Left hindlimb (tissue), 1 donor: Measurements from ENCODE around the gene FANCC.

Experiments used
- DNase-seq: peaks from one replicate; pipeline ENCODE4 v3.0.0-alpha.2; 2018

Gene FANCC

DNA sequence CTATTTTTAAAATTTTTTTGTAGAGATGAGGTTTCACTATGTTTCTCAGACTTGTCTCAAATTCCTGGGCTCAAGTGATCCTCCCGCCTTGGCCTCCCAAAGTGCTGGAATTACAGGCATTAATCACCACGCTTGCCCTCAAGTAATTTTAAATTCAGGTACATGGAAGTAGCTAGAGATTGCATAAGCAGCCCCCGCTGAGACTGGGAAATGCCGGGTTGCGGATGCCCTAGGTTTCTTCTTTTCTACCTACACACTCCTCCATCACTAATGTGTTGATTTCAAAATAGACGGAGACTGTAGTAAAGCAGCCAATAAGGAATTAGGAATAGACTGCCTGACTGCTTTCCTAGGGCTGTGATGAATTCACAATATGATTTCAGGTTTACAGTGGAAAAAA lies 202.4 kb downstream of the FANCC start:
- DNase-seq: no peak

DNA sequence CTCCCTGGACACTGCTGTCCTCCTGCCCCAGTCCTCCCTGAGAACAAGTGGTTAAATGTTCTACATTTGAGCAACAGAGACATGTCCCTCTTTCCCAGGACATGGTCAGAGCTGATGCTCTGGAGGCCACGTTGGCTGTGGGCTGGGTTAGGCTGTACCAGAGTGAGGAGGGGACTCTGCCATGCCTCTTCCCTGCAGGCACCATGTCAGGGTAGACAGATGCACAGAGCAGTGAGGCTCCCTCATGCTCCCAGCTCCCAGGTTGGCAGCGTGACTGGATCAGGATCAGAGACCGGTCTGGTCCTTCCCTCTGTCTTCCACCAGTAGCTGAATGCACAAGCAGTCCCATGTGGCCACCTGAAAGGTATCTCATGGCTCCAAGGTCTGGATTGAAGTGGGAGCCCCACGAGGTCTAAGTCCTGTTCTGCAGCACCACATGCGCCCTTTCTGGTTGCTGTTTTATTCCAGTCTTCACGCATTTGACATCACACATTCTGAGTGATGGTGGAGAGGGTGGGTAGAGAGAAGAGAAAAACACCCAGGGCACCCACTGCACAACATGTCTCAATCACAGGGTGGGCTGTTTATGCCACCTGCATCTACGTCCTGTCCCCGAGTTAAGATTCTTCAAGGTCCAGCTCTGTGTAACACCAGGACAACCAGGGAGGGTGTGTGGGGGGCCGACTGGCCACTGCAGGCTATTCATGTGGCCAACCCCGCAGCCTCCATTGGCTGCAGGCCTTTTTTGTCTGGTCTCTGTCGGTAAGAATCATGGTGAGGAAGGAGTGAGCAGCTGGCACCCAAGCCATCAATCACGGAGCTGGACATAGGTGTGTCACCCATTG lies 204.9 kb downstream of the FANCC start:
- no peak for DNase-seq

DNA sequence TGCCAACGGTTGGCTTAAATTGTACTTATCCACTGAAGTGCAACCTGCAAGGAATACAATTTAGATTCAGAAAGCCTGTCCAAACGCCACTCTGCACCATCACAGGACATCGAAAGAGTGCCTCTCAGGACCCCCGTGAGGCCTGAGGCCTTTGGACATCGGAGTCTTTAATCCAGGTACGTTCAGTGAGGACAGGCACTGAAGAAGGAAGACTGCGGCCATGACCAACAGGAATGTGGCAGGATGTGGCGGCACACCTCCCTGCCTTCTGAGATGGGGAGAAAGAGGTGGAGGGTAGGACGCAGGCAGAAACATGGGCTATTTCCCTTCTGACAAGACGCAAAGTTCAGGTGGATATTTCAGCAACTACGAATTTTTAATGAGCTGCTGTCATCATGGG lies 205.8 kb downstream of the FANCC start:
- no peak for DNase-seq

DNA sequence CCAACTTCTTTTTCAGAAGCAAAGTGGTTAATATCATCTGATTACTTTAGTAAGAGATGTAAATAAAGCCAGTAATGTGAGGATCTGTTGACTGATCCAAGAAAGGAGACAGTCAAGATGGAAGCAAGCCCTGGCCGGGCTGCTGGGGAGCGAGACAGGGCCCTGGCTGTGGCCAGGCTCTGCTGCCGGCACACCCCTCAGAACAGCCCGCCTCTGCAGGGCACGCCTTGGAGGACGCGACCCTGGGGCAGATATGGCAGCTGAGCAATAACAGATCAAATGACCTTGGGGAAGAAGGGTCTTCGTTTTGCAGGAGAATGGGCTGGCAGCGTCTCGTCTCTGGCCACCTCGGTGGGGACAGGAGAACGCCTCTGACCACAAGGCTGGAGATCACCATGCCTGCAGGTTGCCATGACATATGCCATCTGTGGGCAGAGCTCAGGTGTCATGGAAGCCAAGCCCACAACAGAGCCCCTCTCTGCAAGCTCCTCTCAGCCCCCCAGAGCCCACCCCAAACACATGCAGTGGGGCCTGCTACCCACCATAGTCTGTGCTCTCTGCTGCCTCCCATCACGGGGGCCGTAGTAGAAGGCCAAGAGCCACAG lies 206.5 kb downstream of the FANCC start:
- no peak for DNase-seq

DNA sequence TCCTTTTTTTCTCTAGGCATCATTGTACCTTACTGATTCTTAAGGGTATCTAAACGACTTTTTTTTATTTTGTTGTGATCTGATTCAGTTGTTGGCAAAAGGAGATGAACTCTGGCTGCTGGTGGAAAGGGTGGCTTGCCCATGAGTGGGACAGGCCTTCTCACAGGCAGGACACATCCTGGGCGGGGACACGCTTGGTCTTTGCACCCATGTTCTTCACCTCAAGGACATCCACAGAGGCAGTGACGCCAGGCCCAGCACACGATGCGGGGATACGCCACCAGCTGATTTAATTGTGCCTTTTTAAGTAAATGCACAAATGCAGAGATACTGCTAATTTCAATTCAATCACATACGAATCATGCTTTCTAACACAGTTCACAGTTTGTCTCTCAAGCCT lies 208.1 kb downstream of the FANCC start:
- DNase-seq: no peak

DNA sequence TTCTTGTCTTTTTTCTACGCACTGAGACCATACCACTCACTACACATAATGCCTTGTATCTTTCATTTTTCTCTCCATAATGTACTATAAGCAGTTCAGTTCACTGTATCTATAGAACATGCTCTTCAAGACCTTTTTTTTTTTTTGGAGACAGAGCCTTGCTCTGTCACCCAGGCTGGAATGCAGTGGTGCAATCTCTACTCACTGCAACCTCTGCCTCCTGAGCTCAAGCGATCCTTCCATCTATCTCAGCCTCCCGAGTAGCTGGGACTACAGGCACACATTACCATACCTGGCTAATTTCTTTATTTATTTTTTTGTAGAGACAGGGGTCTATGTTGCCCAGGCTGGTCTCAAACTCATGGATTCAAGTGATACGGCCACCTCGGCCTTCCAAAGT lies 208.7 kb downstream of the FANCC start:
- DNase-seq: no peak

DNA sequence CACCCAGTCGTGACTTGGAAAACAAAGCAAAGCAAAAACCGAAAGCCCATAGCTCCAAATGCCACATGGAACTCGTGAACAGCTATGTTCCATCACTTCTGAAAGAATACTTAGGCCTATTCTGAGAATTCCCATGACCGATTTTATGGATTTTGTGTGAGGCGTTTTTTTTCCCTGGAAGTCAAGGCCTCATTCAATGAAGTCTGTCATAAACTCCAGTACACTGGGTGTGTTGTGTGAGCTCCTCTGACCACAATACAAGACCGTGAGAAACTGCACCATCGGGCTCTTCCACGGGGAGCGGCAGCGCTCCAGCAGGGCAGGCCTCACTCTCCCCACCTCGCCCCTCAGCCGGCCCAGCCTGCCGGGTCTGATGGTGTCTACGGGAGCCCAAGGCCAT lies 209.5 kb downstream of the FANCC start:
- no peak for DNase-seq

DNA sequence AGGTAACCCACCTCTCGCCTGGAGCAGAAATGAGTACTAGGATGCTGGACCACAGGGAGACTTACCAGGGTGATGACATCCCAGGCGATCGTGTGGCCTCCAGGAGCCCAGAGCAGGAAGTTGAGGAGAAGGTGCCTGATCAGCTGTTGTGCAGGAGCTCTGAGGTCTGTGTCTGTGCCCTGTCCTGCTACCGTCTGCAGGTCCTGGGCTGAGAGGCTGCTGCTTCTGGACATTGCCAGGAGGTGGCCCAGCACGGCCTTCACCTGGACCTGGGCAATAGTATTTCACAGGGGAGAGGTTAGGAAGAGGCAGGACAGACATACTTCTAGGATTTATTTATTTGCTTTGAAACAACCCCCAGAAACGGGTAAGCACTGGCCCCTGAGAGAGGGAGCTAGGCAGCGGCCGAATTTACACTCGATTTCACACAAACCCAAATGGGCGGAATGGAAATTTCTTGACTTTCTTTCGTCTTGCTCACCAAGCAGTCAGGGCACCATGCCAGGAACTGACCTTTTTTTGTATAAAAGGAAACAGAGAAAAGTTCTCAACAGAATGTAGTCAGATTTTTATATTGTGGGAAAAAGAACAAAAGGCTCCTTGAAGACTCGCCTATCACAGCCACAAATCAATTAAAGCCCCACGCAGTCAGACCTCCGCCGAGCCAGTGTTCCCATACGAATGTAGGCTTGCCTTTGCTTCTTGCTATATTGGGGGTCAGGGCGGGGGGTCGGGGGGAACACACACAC lies 210.3 kb downstream of the FANCC start:
- DNase-seq: no peak

DNA sequence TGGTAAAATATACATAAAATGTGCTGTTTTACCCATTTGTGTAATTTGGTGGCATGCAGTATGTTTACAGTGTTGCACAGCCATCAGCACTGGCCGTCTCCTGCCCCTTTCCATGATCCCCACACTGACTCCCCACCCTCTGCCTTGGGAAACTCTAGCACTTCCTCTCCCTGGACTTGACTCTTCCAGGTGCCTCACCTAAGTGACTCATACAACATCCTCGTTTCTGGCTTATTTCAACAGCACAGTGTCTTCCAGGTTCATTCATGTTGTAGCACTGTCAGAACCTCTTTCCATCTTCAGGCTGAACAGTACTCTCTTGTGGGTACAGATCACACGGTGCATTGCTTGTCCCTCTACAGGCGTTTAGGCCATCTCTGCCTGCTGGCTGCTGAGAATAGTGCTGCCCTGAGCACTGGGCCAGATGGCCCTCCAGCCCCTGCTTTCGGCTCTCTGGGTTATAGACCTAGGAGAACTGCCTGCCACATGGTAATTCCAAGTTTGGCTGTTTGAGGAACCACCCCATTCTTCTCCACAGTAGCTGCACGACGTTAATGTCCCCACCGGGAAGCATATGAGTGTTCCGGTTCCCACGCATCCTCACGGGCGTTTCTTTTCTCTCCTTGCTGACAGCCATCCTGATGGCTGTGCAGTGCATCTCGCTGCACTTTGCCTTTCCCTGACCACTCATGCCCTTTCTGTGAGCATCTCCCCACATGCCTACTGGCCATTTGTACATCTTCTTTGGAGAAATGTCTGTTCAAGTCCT lies 211.8 kb downstream of the FANCC start:
- DNase-seq: no peak

DNA sequence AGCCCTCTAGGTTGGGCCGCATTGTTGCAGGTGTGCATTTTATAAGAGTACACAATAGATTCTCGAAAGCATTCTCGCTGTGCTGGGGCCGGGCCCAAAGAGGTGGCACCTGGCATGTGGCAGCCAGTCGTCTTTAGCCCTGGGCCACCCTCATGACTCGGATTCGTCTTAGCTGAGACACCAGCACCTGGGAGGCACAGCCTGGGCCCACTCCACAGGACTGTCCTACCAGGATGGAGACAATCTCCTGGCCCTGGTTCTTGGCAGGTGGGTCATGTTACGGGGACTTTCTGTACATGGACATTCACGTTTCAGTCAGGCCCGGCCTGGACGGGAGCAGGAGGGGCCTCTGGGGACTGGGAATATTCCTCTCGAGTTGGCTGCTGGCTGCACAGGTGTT lies 212.5 kb downstream of the FANCC start:
- no peak for DNase-seq

DNA sequence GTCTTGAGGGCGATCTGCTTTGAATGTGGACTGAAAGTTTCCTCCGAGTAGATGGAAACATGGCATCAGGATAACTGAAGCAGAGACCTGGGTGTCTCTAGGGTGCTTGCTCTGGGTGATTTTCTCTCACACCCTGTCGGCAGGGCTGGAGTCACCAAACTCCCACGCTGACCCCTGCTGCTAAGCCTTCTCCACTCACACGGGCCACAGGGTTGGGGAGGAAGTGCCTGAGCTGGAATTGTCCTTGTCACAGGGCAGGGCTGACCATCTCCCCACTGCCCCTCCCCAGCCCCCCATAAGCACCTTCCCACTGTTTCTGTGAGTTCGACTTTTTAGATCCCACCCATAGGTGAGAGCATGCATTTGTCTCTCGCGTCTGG lies 212.9 kb downstream of the FANCC start:
- no peak for DNase-seq

DNA sequence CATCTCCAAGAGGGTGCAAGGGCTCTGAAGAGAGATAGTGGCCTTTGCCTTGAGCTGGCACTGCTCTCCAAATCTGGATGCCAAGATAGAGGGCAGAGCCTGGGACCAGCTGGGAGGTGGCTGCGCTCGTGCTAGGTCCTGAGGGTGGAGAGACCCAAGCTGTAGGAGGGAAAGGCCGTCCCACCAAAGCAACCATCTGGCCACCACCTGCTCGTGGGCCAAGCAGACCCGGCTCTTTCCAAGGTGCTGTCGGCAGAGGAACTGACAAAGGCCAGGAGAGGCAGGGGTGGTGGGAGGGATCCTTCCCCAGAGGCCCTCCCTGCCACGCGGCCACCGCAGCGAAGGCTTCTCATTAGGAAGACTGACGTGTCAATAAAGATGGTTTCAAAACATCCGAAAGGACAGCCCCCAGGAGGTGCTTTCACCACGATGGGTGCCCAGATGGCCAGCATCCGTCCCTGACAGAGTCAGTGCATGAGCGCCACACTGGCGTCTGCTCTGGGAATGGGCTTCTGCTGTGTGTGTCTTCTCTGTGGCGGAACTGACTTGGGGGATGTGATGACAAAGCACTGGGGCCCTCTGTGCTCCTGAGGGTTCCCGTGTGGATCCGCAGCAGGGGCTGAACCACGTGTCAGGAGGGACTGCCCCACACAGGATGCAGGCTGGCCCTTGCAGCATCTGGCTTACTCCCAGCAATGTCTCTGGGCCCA lies 213.5 kb downstream of the FANCC start:
- DNase-seq: no peak

DNA sequence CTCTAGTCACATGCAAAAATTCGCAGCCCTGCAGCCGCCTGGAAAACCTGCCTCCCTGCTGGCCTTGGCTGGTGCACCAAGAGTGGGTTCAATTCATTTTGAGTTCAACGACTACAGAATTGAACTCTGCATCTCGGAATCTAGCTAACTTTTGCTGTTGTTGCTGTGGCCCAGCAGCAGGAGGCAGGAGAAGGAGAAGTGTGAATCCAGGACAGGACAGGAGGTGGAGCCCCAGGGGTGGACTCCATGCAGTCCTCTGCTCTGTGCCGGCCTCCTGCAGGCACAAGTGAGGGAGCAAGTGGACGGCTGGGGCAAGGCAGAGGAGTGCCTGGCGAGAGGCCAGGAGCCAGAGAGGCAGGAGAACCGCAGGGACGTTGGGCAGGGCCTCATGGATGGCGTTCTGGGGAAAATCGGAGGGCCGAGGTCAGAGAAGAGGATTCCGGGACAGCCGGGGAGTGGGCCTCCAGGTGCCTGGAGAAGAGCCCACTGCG lies 214.2 kb downstream of the FANCC start:
- DNase-seq: no peak

DNA sequence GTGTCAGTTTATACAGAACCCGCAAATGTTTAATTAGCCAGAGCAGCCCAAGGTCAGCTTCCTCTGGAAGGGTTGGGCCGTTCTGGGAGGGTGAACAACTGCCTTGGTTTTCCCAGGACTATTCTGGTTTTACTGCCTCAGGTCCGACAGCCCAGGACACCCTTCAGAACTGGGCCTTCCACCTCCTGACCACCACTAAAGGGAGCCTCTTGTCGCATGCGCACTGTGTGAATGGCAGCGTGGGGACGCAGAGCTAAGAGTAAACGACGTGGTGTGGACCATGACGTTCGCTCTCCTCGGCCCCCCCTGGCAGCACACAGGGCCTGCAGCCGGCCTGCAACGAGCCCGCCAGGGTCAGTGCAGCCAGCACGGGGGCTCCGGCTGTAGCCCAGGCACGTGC lies 214.9 kb downstream of the FANCC start:
- no peak for DNase-seq

DNA sequence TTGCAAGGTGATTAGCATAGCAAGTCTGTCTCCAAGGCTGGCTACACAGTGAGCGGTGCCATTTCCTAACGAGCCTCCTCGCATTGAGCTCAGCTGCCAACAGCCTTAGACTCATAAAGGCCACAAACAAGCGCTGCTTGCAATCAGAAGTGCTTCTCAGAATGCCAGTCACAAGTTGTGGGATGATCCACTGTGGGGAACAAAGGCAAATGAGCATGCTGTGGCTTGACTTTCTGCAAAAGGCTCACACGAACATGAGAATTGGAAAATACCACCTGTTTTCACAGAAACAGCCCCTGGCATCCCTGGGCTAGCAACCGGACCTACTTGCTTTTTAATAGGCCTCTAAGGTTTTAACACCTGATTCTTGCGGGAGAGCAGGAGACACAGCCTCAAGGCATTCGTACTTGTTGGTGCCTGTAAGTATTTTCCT lies 215.5 kb downstream of the FANCC start:
- DNase-seq: no peak

DNA sequence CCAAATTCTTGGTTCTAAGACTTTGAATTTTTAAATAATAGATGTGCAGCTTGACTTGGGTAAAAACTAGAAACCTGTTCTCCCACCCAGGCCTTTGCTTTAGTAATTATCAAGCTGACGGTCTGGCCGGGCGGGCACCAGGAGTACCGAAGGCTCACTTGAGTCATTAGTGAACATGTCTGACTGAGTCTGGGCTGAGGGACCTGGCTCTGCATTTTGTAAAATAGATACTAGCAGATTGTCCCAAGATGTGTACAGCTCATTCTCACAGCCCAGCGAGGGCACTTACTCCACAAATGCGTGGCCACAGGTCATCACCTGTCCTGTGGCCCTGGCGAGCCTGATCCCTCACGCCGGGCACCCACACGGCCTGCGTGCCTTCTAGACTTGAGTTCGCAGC lies 216.2 kb downstream of the FANCC start:
- DNase-seq: no peak

DNA sequence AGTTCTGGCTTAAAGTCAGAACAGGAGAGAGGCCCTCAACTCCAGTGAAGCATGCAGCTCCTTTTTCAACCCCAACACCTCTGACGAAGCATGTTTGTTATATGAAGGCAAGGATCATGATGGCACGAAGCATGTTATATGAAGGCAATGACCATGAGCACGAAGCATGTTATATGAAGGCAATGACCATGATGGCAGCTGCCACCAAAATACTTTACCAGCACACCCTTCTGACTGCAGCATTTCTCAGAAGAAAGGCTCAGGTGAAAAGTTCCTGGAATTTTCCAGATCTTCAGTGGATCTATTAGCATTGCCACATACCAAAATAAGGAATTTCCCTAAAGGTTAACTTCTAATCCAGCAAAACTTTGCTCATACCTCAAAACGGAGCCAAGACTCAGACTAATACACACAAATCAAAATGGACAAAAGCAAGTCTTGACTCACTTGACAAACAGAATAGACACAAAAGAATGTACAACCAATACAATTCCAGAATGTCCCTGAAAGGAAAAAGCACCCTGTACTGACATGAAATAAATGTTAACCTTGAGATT lies 217.4 kb downstream of the FANCC start:
- DNase-seq: no peak

DNA sequence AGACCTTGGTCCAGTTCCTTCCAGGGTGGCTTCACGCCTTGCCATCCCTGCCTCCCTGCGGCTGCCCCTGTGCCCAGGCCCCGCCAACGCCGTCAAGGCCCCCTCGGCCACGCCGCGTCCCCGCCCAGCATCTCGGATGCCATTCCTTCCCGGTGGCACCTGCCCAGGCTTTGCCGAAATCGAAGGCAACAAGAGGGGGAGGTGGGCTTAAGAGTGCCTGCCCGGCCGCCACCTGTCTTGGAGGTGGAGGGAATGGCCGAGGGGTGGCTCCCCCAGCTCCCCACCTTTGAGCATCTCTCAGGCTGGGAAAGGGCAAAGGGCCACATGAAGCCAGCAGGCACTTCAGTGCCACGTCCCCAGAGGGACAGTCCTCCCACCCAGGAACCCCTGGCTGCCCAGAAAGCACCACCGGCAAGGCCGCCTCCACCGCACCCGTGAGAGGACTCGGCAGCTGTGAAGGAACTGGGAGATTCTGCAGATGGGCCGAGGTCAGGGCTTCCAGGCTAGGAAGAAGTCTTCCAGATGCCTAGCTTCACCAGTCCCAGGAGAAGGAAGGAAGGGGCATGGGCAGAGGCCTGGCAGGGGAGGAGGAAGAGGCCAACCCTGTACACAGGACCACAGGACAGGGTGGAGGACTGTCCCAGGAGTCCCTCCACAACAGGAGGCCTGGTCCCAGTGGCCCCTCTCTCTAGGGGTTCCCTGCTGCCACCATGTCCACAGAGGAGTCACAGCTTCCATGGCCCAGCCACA lies 218.0 kb downstream of the FANCC start:
- no peak for DNase-seq

DNA sequence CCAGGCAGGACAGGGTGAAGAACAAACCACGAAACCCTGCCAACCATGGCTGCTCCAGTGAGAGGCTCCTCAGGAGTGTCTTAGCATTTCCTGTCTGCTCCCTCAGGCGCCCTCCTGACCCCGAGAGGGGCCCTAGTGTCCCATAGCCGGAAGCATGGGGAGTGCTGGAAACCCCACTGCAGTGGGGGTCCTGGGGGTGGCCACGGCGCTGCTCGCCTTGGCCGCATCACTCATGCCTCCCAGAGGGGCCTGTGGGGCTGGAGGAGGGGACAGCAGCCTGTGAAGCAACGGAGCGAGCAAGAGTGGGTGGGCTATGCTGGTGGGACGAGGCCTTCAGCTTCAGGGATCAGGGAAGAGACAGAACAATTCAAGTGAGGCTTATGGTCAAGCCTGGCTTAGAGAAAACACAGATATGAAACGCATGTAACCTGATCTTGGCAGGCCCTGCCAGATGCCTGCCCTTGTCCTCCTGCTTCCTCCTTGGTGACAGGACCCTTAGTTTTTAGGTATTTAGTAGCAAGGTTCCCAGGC lies 219.1 kb downstream of the FANCC start:
- DNase-seq: no peak

DNA sequence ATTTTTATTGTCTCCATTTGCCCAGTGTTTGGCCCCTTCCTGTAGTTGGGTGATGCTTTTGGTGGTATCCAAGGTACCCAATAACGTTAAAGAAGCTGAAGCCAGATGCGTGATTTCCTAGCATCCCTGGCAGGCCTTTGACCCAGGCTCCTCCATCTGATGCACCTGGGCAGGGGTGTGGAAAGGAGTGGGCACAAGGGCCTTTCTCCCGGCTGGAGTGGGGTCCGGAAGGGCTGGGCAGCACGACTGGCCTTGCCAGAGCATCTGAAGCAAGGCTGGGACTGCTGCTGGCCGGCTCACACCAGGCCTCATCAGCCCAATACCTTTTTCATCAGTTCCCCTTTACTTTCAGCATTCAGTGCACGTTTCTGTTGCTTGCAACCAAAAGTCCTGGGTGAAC lies 220.2 kb downstream of the FANCC start:
- no peak for DNase-seq

DNA sequence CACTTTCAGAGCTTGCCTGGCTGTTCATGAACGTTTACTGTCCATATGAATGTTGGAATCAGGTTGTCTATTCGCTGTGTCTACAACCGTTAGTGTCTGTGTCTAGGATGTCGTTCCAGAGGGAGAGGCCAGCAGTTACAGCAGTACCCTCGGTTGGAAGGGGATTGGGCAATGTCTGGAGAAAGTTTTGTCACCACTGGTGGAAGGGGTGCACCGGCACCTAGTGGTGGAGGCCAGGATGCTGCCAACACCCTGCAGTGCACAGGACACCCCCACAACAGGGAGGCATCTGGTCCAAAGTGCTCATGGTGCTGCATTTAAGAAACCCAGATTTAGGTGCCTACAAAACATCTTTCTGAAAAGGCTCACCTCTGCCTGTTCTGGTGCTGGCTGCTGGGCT lies 220.7 kb downstream of the FANCC start:
- DNase-seq: no peak
